Testis (tissue), 2 donors: ENCODE results near the gene ATG10.

ENCODE experiments used
- POLR2A ChIP-seq: fragments of 450-650 bp; IDR thresholded peaks from one replicate; pipeline ENCODE4 v1.6.1; 2017; ENCODE audit warnings: antibody characterized with exemption, mild to moderate bottlenecking, moderate library complexity
- TF ChIP-seq, protein P1 (sequence below), 3 experiments: fragments of 450-650 bp in 2 of 3; fragments of 200-600 bp in 1 of 3; sonication (generic) in 1 of 3; IDR thresholded peaks; one replicate each; pipeline ENCODE4 v1.5.1; 2016 to 2019; ENCODE audit warnings: antibody characterized with exemption in 3 of 3, mild to moderate bottlenecking in 2 of 3, moderate library complexity in 1 of 3

- TF ChIP-seq, protein P1, sequence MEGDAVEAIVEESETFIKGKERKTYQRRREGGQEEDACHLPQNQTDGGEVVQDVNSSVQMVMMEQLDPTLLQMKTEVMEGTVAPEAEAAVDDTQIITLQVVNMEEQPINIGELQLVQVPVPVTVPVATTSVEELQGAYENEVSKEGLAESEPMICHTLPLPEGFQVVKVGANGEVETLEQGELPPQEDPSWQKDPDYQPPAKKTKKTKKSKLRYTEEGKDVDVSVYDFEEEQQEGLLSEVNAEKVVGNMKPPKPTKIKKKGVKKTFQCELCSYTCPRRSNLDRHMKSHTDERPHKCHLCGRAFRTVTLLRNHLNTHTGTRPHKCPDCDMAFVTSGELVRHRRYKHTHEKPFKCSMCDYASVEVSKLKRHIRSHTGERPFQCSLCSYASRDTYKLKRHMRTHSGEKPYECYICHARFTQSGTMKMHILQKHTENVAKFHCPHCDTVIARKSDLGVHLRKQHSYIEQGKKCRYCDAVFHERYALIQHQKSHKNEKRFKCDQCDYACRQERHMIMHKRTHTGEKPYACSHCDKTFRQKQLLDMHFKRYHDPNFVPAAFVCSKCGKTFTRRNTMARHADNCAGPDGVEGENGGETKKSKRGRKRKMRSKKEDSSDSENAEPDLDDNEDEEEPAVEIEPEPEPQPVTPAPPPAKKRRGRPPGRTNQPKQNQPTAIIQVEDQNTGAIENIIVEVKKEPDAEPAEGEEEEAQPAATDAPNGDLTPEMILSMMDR (IDR thresholded peaks at IDR 0.05), result no peak
- no peak for TF ChIP-seq POLR2A
These were observed 158.8 kb downstream of the ATG10 start for GRCh38 chr5:82130602-82131001.
